HG02759 (cell line): ENCODE data around the gene SLC7A7.
A peak's percentile ranks its signal among the peaks of the same experiment; 100 is the strongest.
"Not testable (repeated sequence)": the region's sequence is repeated elsewhere in the genome, so short reads cannot be mapped to it uniquely, and the experiment has no call there.

Experiments used
- ATAC-seq: cut with Tn5 transposase; IDR thresholded peaks from one replicate; pipeline ENCODE4 v1.9.1; 2021; ENCODE audit warnings: mild to moderate bottlenecking, moderate library complexity; ENCODE audit not compliant: unreplicated experiment

SLC7A7 gene

GRCh38 chr14:22822016-22822570 is 6.9 kb upstream of the SLC7A7 start:
- no peak for ATAC-seq

- ATAC-seq = no peak
These were observed 6.2 kb upstream of the SLC7A7 start for GRCh38 chr14:22821193-22822015.

DNA sequence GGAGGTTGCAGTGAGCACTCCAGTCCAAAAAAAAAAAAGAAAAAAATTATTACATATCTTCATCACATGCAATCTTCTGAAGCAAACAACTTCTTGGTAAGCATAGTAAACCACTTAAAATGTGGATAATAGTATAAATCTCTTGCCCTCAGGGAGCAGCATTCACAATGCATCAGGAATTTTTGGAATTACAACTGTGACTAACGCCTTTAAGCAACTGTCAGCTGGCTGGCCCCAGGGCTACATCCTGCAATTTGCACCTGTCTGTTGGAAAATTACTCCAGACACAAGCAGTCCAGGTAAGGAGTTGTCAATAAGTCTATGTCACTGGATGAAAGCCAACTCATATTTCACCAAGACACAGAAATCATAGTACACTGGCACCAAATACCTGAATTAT is 5.5 kb upstream of the SLC7A7 start:
- ATAC-seq = no peak

- peak; percentile 27 for ATAC-seq
These were observed 4.1 kb upstream of the SLC7A7 start for GRCh38 chr14:22819151-22819988.

DNA sequence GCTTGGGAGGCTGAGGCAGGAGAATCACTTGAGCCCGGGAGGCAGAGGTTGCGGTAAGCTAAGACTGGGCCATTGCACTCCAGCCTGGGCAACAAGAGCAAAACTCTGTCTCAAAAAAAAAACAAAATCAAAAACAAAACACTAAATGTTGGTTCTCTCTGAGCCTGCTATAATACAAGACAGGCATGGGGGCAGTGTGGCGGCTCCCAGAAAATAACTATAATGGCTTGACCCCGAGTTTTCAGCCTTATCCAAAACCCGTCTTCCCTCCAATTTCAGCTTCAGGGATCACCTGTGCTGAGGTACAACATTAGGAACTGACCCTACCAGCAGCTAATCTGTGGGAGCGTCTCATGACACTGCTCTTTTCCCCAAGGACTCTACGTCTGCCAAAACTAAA is 862 bp downstream of the SLC7A7 start:
- ATAC-seq = no peak

DNA sequence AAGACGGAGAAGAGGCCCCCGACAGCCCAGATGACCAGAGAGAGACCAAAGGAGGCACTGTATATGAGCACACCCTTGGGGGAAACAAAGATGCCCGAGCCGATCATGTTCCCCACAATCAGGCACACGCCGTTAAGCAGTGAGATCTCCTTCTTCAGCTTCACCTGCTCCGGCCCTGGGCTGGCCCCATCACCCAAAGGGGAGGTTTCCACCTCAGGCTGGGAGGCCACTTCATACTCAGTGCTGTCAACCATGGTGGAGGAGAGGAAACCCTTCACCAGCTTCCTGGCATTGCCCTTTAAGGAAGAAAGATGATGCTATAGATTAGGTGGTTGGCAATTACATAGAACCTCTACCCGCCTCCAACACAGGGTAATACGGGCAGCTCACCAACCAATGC is 2.1 kb downstream of the SLC7A7 start:
- no peak for ATAC-seq

DNA sequence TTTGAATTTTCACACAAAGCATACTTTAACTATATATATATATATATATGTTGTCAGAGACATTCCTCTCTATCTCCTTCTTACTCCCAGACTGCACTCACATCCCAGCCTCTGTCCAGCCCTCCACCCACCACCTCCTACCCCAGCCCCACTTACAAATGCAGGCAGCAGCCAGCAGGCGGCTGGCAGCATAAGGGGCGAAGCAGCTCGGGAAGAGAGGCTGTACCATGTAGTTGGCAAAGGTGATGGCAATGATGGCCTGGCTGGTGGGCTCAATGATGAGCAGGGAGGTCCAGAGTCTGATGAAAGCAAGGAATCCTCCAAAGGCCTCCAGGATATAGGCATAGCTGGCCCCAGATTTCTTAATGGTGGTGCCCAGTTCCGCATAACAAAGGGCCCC is 2.5 kb downstream of the SLC7A7 start:
- ATAC-seq = no peak

- no peak for ATAC-seq
These were observed 3.5 kb downstream of the SLC7A7 start for GRCh38 chr14:22811722-22812121.

DNA sequence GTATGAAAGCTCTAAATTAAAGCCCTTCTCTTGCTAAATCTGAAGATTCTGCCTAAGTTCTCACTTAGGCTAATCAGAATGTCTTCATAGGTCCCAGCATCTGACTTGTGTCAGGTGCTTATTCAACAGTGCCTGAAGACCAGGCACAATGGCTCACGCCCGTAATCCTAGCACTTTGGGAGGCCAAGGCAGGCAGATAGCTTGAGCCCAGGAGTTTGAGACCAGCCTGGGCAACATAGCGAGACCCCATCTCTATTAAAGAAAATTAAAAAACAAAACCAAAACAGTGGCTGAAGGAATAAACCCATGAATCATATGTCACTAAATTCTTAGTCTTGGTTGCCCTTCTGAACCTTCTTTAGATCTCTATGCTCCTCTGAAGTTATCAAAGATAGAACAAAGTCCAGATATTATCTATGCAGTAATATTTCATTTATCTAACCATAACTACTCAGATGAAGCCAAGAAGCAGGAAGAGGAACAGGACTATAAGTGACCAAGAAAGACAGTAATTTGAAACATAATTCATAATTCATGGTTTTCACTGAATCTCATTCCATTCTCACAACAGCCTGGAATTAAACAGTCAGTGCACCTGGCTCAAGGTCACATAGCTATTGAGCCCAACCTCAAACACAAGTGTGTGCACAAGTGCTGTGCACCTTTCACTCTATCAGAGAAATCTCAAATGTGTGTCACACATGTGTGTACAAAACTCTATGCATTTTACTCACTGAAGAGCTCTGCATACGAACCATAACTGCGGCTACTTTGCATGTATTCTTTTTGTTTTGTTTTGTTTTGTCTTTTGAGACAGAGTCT is 6.6 kb downstream of the SLC7A7 start:
- no peak for ATAC-seq

DNA sequence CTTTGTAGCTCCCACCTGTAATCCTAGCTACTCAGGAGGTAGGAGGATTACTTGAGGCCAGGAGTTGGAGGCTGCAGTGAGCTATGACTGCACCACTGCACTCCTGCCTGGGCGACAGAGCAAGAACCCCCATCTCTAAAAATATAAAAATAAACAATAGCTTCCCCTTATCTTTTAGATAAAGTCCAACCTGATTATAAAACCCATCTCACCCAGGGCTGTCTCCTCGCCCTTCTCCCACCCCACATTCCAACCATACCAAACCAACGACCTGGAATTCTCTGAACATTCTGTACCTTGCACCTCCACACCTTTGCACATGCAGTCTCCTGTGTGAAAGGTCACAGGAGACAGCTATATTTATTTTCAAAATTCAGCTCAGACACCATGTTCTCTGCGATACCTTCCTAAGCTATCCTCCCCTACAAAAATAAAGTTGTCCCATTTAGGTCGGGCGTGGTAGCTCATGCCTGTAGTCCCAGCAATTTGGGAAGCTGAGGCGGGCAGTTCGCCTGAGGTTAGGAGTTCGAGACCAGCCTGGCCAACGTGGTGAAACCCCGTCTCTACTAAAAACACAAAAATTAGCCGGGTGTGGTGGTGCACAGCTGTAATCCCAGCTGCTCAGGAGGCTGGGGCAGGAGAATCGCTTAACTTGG is 7.7 kb downstream of the SLC7A7 start:
- ATAC-seq = no peak

- ATAC-seq = not testable (repeated sequence)
These were observed 10.0 kb downstream of the SLC7A7 start for GRCh38 chr14:22805235-22805634.

DNA sequence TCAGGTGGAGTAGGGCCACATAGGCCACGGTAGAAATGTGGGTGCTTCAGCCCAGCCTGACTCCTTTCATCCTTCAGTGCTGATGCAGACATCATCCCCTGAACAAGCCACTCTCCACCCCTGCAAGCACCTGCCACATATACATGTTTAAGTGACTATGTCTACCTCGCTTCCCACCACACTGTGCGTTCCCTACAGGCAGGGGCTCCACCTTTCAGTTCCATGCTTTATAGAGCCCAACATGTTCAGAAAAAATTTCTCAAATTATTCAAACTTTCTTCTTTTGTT is 11.6 kb downstream of the SLC7A7 start:
- ATAC-seq = peak; percentile 42

DNA sequence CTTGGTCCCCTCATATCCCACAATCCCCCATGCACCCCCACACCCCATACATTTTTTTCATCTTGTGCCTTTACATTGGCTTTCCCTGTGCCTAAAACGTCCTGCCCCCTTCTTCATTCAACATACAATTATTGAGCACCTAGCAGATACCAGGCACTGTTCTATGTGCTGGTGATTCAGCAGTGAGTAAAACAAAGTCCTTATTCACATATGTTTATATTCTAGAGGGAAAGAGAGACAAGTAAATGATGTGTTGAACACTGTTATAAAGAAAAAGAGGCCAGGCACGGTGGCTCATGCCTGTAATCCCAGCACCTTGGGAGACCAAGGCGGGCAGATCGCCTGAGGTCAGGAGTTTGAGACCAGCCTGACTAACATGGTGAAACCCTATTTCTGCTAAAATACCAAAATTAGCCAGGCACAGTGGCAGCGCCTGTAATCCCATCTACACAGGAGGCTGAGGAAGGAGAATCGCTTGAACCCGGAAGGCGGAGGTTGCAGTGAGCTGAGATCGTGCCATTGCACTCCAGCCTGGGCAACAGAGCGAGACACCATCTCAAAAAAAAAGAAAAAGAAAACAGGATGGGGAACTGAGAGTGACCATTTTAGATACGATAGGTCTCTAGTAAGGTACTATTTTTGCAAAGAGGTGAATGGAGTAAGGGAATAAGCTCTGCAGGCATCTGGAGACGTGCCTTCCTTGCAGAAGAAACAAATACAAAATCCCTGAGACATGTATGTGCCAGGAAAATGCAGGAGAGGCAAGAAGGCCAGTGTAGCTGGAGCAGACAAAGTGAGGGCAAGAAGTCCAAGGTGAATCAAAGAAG is 12.2 kb downstream of the SLC7A7 start:
- ATAC-seq = peak; percentile 53

GRCh38 chr14:22801716-22802115 is 13.5 kb downstream of the SLC7A7 start:
- ATAC-seq = no peak

GRCh38 chr14:22800346-22800745 is 14.9 kb downstream of the SLC7A7 start:
- no peak for ATAC-seq

DNA sequence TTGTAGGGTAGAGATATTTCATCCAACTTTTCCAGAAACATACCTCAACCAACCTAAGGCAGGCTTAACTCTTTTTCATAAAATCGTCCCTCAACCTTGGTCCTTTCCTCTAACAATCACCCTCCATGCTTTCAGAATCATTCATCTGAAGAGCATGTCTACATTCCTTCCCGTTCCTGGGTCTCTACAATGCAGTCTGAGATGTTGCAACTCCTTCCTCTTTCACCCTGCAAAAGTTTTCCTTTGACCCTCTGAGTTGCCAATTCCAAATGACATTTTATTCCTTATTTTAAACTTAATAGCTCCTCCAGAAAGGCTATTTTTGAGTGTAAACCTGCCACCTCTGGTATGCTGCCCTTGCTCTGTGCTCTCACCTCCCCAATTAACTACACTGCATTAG is 16.7 kb downstream of the SLC7A7 start:
- ATAC-seq = no peak

GRCh38 chr14:22797017-22797917 is 18.0 kb downstream of the SLC7A7 start:
- no peak for ATAC-seq

DNA sequence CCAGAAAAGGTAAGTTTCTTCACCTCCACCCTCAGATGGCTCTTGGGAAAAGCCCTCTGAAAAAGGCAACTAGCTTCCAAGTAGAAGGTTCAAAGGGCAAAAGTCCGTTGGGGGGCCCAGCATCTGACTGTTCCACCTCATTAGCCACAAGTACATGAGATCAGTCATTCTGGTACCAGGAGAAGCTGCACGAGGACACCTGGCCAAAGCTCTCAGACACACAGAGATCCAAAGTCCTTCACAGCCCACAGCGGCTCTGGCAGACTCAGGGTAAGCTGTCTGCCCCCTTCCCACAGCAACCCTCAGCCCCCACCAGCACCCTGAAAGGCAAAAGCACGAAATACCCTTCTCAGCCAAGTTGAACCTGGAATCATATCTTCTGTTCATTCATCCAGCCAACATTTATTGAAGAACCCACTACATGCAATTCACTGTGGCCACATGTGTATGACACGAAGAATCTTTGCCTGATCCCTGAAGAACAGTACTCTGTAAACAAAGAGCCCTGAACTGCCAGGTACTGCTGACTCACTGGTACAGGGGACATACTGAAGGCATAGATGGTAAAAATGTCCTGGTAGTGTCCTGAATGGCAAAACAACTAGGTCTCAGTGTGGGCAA is 19.0 kb downstream of the SLC7A7 start:
- ATAC-seq = peak; percentile 65
